ENCODE data around the gene PRODH2. TPM values are rescaled to one million over a fixed set of nuclear protein-coding genes. Genes with fewer than 3 reads are reported as not detected.
"Not testable (repeated sequence)": the region's sequence is repeated elsewhere in the genome, so short reads cannot be mapped to it uniquely, and the experiment has no call there.

The PRODH2 gene
- polyA plus RNA-seq, 1 donor: 1.9 TPM

- WGBS (ENCODE audit: insufficient coverage, low lambda C conversion rate): 88% methylated on average over 1 of the region's 5 CpGs
- H3K27ac ChIP-seq (ENCODE audit: low read length); H3K4me3 ChIP-seq (ENCODE audit: low read length); H3K9me3 ChIP-seq (ENCODE audit: control insufficient read depth, low read depth, low read length); H3K36me3 ChIP-seq (ENCODE audit: control insufficient read depth, insufficient read depth, low read length); DNase-seq; H3K27me3 ChIP-seq (ENCODE audit: control insufficient read depth, insufficient read depth, low read length): not testable (repeated sequence)
- H3K4me1 ChIP-seq (ENCODE audit: control insufficient read depth, insufficient read depth, low read length): peaks cover 11% of the 10 kb centered on the region
Measured at GRCh38 chr19:35772362-35772761, 40.3 kb downstream of the PRODH2 start.

DNA sequence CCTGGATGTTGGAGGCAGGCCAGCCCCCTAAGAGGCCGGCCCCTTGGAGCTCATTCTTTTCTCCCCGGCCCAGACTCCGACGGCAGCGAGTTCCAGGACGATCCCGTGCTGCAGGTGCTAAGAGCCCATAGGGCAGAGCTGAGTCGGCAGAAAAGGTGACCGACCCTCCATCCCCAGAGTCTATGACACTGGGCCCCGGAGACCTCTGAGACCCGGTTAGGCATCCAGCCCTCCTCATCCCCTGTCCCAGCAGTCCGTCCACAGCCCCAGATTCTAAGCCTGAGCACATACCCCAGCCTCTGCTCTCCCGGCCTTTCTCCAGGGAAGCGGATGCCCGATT is 44.6 kb downstream of the PRODH2 start:
- Histone ChIP-seq H3K4me1 (ENCODE audit: control insufficient read depth, insufficient read depth, low read length) (no peaks in the 10 kb centered on the region), H3K27me3 (ENCODE audit: control insufficient read depth, insufficient read depth, low read length) (no peaks in the 10 kb centered on the region), H3K9me3 (ENCODE audit: control insufficient read depth, low read depth, low read length) (no peaks in the 10 kb centered on the region), H3K36me3 (ENCODE audit: control insufficient read depth, insufficient read depth, low read length) (peaks cover 20% of the 10 kb centered on the region), H3K27ac (ENCODE audit: low read length) (no peak overlapping the region), H3K4me3 (ENCODE audit: low read length) (no peak overlapping the region)
- DNase-seq: no peak
- no CpG with 5 or more reads among the region's 15 CpGs for WGBS (ENCODE audit: insufficient coverage, low lambda C conversion rate)

- H3K9me3 ChIP-seq (ENCODE audit: control insufficient read depth, low read depth, low read length): no peaks in the 10 kb centered on the region
- H3K4me1 ChIP-seq (ENCODE audit: control insufficient read depth, insufficient read depth, low read length): no peaks in the 10 kb centered on the region
- H3K27ac ChIP-seq (ENCODE audit: low read length): no peak overlapping the region
- DNase-seq: no peak
- peaks cover 20% of the 10 kb centered on the region for H3K36me3 ChIP-seq (ENCODE audit: control insufficient read depth, insufficient read depth, low read length)
- no peaks in the 10 kb centered on the region for H3K27me3 ChIP-seq (ENCODE audit: control insufficient read depth, insufficient read depth, low read length)
- H3K4me3 ChIP-seq (ENCODE audit: low read length): no peak overlapping the region
- WGBS (ENCODE audit: insufficient coverage, low lambda C conversion rate): no CpG with 5 or more reads among the region's 34 CpGs
Measured at GRCh38 chr19:35767288-35768081, 45.2 kb downstream of the PRODH2 start.

- H3K4me1 ChIP-seq (ENCODE audit: control insufficient read depth, insufficient read depth, low read length): no peaks in the 10 kb centered on the region
- no CpG with 5 or more reads among the region's 11 CpGs for WGBS (ENCODE audit: insufficient coverage, low lambda C conversion rate)
- no peak for DNase-seq
- H3K27me3 ChIP-seq (ENCODE audit: control insufficient read depth, insufficient read depth, low read length): no peaks in the 10 kb centered on the region
- H3K9me3 ChIP-seq (ENCODE audit: control insufficient read depth, low read depth, low read length): no peaks in the 10 kb centered on the region
- H3K27ac ChIP-seq (ENCODE audit: low read length): no peak overlapping the region
- H3K36me3 ChIP-seq (ENCODE audit: control insufficient read depth, insufficient read depth, low read length): peaks cover 25% of the 10 kb centered on the region
- no peak overlapping the region for H3K4me3 ChIP-seq (ENCODE audit: low read length)
Measured at GRCh38 chr19:35766571-35767104, 46.0 kb downstream of the PRODH2 start.

GRCh38 chr19:35764432-35765315 is 48.0 kb downstream of the PRODH2 start:
- H3K36me3 ChIP-seq (ENCODE audit: control insufficient read depth, insufficient read depth, low read length): peaks cover 34% of the 10 kb centered on the region
- no peak overlapping the region for H3K4me3 ChIP-seq (ENCODE audit: low read length)
- 100% methylated on average over 2 of the region's 17 CpGs for WGBS (ENCODE audit: insufficient coverage, low lambda C conversion rate)
- no peaks in the 10 kb centered on the region for H3K9me3 ChIP-seq (ENCODE audit: control insufficient read depth, low read depth, low read length)
- no peaks in the 10 kb centered on the region for H3K4me1 ChIP-seq (ENCODE audit: control insufficient read depth, insufficient read depth, low read length)
- H3K27me3 ChIP-seq (ENCODE audit: control insufficient read depth, insufficient read depth, low read length): no peaks in the 10 kb centered on the region
- no peak for DNase-seq
- H3K27ac ChIP-seq (ENCODE audit: low read length): no peak overlapping the region

GRCh38 chr19:35760711-35761349 is 51.8 kb downstream of the PRODH2 start:
- Histone ChIP-seq H3K4me1 (ENCODE audit: control insufficient read depth, insufficient read depth, low read length) (peaks cover 19% of the 10 kb centered on the region), H3K27me3 (ENCODE audit: control insufficient read depth, insufficient read depth, low read length) (peaks cover 14% of the 10 kb centered on the region), H3K36me3 (ENCODE audit: control insufficient read depth, insufficient read depth, low read length) (peaks cover 27% of the 10 kb centered on the region), H3K9me3 (ENCODE audit: control insufficient read depth, low read depth, low read length) (no peaks in the 10 kb centered on the region), H3K4me3 (ENCODE audit: low read length) (no peak overlapping the region), H3K27ac (ENCODE audit: low read length) (no peak overlapping the region)
- no CpG with 5 or more reads among the region's 4 CpGs for WGBS (ENCODE audit: insufficient coverage, low lambda C conversion rate)
- DNase-seq: no peak

DNA sequence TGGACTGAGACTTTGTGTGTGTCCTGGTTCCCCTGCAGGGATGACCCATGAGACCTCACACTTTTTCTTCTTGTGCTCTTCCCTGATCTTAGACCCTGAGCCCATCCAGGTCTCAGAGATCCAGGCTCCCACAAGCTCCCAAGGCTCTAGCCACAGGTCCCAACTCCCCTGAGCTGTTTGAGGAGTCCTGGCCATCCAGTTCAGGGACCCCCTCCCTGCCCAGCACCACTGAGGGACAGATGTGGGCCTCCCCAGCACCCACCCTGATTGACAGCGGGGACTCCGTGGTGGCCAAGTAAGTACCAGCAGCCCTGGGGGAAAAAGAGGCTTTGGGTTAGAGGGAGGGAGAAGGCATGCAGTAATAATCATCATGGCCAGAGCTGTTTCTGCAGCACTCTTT is 52.9 kb downstream of the PRODH2 start:
- no peak overlapping the region for H3K27ac ChIP-seq (ENCODE audit: low read length)
- H3K4me3 ChIP-seq (ENCODE audit: low read length): no peak overlapping the region
- no peak for DNase-seq
- H3K36me3 ChIP-seq (ENCODE audit: control insufficient read depth, insufficient read depth, low read length): peaks cover 23% of the 10 kb centered on the region
- 100% methylated on average over 2 of the region's 2 CpGs for WGBS (ENCODE audit: insufficient coverage, low lambda C conversion rate)
- H3K9me3 ChIP-seq (ENCODE audit: control insufficient read depth, low read depth, low read length): no peaks in the 10 kb centered on the region
- peaks cover 23% of the 10 kb centered on the region for H3K27me3 ChIP-seq (ENCODE audit: control insufficient read depth, insufficient read depth, low read length)
- peaks cover 25% of the 10 kb centered on the region for H3K4me1 ChIP-seq (ENCODE audit: control insufficient read depth, insufficient read depth, low read length)

- Histone ChIP-seq H3K27ac (ENCODE audit: low read length) (peak within 1 kb of the TSS; percentile 89), H3K36me3 (ENCODE audit: control insufficient read depth, insufficient read depth, low read length) (peaks cover 23% of the 10 kb centered on the region), H3K9me3 (ENCODE audit: control insufficient read depth, low read depth, low read length) (no peaks in the 10 kb centered on the region), H3K27me3 (ENCODE audit: control insufficient read depth, insufficient read depth, low read length) (peaks cover 23% of the 10 kb centered on the region), H3K4me1 (ENCODE audit: control insufficient read depth, insufficient read depth, low read length) (peaks cover 25% of the 10 kb centered on the region), H3K4me3 (ENCODE audit: low read length) (peak within 1 kb of the TSS; percentile 81)
- DNase-seq: peak; percentile 98 to 99
- WGBS (ENCODE audit: insufficient coverage, low lambda C conversion rate): 0% methylated on average over 4 of the region's 53 CpGs
Measured at GRCh38 chr19:35757749-35758608, 54.7 kb downstream of the PRODH2 start, which contains the start of gene PROSER3. PROSER3 (plus strand) TSS chr19:35758176; CDS start chr19:35758216, 40 bp downstream.

DNA sequence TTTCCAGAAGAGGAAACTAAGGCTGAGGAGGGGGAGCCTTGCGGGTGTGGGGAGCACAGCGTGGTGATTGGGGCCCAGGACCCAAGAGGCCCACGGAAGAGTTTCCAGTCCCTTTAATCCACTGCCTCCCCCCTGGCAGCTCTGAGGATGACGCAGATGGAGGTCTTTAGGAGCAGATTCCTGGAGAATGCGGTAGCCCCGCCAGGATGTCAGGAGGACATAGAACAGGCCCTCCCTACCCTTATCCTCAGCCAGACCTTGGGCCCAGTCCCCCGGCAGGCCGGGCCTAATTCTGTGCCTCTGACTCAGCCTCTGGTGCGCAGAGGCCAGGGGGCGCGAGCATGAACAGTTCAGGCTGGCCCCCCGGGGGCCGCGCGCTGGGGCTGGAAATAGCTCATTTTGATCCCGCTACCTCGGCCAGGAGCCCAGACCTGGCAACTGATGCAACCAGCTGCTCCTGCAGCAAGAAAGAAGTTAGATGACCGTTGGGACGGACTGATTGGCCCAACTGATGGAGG is 55.4 kb downstream of the PRODH2 start:
- peak; percentile 66 to 69 for DNase-seq
- H3K27me3 ChIP-seq (ENCODE audit: control insufficient read depth, insufficient read depth, low read length): peaks cover 23% of the 10 kb centered on the region
- peak overlapping the region; percentile 81 for H3K4me3 ChIP-seq (ENCODE audit: low read length)
- WGBS (ENCODE audit: insufficient coverage, low lambda C conversion rate): no CpG with 5 or more reads among the region's 19 CpGs
- H3K9me3 ChIP-seq (ENCODE audit: control insufficient read depth, low read depth, low read length): no peaks in the 10 kb centered on the region
- peak overlapping the region; percentile 71 for H3K27ac ChIP-seq (ENCODE audit: low read length)
- H3K36me3 ChIP-seq (ENCODE audit: control insufficient read depth, insufficient read depth, low read length): peaks cover 30% of the 10 kb centered on the region
- peaks cover 25% of the 10 kb centered on the region for H3K4me1 ChIP-seq (ENCODE audit: control insufficient read depth, insufficient read depth, low read length)

Measured in large intestine (tissue), 3 donors.